PC-3 (cell line): ENCODE measurements around the gene MELK.

ENCODE experiments used
- EZH2 ChIP-seq: fragments of 300-600 bp; sonication (generic); IDR thresholded peaks from one replicate; pipeline ENCODE4 v1.6.1; 2017; ENCODE audit warnings: antibody characterized with exemption, mild to moderate bottlenecking, low read length; ENCODE audit not compliant: unreplicated experiment
- EZH2phosphoT487 ChIP-seq: fragments of 300-600 bp; sonication (generic); IDR thresholded peaks from 2 replicates; pipeline ENCODE4 v1.6.1; 2018; ENCODE audit warnings: mild to moderate bottlenecking, antibody characterized with exemption, low read length, borderline replicate concordance
- TF ChIP-seq, protein P1 (sequence below): fragments of 300-600 bp; sonication (generic); conservative IDR thresholded peaks from 2 replicates; pipeline ENCODE4 v1.5.1; 2017; ENCODE audit warnings: antibody characterized with exemption, low read depth, mild to moderate bottlenecking, low read length

- TF ChIP-seq, protein P1, sequence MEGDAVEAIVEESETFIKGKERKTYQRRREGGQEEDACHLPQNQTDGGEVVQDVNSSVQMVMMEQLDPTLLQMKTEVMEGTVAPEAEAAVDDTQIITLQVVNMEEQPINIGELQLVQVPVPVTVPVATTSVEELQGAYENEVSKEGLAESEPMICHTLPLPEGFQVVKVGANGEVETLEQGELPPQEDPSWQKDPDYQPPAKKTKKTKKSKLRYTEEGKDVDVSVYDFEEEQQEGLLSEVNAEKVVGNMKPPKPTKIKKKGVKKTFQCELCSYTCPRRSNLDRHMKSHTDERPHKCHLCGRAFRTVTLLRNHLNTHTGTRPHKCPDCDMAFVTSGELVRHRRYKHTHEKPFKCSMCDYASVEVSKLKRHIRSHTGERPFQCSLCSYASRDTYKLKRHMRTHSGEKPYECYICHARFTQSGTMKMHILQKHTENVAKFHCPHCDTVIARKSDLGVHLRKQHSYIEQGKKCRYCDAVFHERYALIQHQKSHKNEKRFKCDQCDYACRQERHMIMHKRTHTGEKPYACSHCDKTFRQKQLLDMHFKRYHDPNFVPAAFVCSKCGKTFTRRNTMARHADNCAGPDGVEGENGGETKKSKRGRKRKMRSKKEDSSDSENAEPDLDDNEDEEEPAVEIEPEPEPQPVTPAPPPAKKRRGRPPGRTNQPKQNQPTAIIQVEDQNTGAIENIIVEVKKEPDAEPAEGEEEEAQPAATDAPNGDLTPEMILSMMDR = no peak
- no peak for TF ChIP-seq EZH2
- TF ChIP-seq EZH2phosphoT487 = no peak
These were observed 143.8 kb downstream of the MELK start for GRCh38 chr9:36716496-36716895.
